Stimulated activated memory B cell treated with anti-CD40 and anti-IgM and Interleukin-4, amounts not matched to agents 10 μg/mL and 1 μg/mL and 100 μg/mL, for 72 hours (primary cell): ENCODE measurements around the gene AP3M1.

Source experiments
- ATAC-seq: fragments of 150-1000 bp; cut with Tn5 transposase; 2 replicates; pipeline ENCODE4 v1.10.0; 2021
- H3K27ac Mint-ChIP-seq: one replicate; pipeline ENCODE4 v1.8.0; 2022; ENCODE audit warnings: mild to moderate bottlenecking, mixed read lengths
- H3K27me3 Mint-ChIP-seq: one replicate; pipeline ENCODE4 v1.8.0; 2022; ENCODE audit warnings: mixed read lengths
- H3K36me3 Mint-ChIP-seq: one replicate; pipeline ENCODE4 v1.8.0; 2022; ENCODE audit warnings: mixed read lengths
- H3K4me1 Mint-ChIP-seq: one replicate; pipeline ENCODE4 v1.8.0; 2022; ENCODE audit warnings: mixed read lengths
- H3K4me3 Mint-ChIP-seq: one replicate; pipeline ENCODE4 v1.8.0; 2022; ENCODE audit warnings: mild to moderate bottlenecking, moderate library complexity, mixed read lengths
- H3K9me3 Mint-ChIP-seq: one replicate; pipeline ENCODE4 v1.8.0; 2022; ENCODE audit warnings: mixed read lengths

AP3M1 gene

DNA sequence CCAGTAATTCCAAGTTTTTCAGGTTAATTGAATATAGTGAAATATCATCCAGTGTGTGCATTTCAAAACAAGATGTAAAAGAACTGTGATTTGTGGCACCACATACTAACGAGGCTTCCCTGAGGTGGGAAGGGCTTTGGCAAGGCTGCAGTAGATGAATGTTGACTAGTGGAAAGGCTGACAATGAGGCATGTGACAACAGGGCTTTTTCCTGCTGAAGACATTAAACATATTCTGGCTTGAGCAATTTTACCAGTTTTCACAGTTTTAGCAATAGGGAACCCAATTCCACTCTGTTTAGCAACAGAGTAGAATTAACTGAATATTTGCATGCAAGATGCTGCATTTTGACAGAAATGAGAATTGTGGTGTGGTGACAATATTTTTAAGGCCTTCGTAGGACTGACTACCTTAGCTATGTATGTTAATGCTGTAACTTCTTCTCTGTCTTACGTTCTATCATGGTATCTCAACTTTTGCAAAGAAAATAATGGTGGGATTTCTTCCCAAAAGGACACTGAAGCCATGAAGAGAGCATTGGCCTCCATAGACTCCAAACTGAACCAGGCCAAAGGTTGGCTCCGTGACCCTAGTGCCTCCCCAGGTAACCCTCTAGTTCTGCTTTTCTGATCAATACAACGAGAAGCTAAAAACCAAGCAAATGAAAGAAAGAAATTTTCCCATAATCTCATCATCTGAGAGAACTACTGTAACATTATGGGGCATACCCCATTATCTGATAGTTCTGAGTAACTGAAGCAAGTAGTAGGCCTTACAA is 68.5 kb downstream of the AP3M1 start:
- no peak for ATAC-seq
- Mint-ChIP-seq H3K4me3 (no peak overlapping the region), H3K9me3 (no peaks in the 10 kb centered on the region), H3K4me1 (peaks cover 40% of the 10 kb centered on the region), H3K27ac (no peak overlapping the region), H3K36me3 (peaks cover 30% of the 10 kb centered on the region), H3K27me3 (no peaks in the 10 kb centered on the region)

DNA sequence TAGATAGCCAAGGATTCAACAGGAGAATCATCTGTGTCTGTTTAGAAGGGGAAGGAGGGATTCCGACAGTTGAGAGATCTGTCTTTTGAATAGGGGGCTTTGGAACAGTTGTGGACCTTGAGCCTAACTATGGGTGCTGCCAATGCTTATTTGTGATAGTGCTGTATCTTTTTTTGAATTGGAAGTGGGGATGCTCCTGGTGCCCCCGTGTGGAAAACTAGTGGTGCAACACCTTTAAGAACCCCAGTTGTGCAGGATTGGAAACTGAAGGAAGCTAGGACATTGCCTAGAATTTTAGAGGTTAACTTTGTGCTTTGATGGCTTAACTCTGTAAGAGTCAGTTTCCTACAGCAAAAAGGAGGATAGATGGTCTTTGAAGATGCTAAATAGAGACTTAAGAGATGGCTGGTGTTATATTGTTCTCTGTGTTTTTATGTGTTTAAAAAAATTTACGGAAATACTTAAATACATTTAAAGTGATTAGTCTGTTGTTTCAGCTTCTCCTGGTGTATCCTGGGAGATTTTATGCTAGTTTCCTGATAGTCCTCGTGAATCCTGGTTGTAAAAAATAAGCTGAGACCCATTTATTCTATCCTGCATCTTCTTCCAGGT is 69.3 kb downstream of the AP3M1 start:
- no peak overlapping the region for H3K27ac Mint-ChIP-seq
- H3K4me1 Mint-ChIP-seq, result peaks cover 44% of the 10 kb centered on the region
- no peaks in the 10 kb centered on the region for H3K9me3 Mint-ChIP-seq
- no peak for ATAC-seq
- H3K4me3 Mint-ChIP-seq, result no peak overlapping the region
- H3K27me3 Mint-ChIP-seq, result no peaks in the 10 kb centered on the region
- H3K36me3 Mint-ChIP-seq, result peaks cover 33% of the 10 kb centered on the region

DNA sequence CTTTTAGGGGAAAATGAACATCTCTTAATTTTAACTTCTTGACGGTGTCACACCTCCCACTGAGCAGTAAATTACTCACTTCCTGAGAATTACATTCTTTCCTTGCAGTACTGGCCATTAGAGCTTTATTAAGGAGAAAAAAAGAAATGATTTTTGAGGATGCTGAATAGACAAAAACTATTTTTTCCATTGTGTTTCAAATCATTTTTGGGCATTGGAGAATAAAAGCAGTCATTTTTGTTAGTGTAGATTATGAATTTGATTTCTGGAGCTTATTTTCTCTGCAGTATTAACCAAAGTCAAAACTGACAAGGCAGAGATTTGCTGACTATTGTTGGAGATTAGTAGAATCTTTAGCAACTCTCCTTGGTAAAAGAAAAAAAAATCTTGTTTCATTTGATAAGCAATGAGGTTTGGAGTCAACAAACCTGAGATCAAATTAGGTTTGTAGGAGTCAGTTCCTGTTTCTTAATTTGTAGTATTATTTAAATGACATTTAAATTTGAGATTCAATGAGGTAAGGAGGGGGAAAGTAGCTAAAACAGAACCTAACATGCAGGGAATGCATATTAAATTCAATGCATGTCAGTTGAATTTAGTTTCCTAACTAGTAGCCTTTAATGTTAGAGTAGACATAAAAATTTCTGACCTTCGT is 70.6 kb downstream of the AP3M1 start:
- peaks cover 41% of the 10 kb centered on the region for H3K36me3 Mint-ChIP-seq
- no peaks in the 10 kb centered on the region for H3K27me3 Mint-ChIP-seq
- no peak for ATAC-seq
- no peak overlapping the region for H3K4me3 Mint-ChIP-seq
- H3K9me3 Mint-ChIP-seq, result no peaks in the 10 kb centered on the region
- peak overlapping the region; percentile 74 for H3K27ac Mint-ChIP-seq
- peaks cover 53% of the 10 kb centered on the region for H3K4me1 Mint-ChIP-seq

- no peaks in the 10 kb centered on the region for H3K9me3 Mint-ChIP-seq
- peaks cover 41% of the 10 kb centered on the region for H3K36me3 Mint-ChIP-seq
- H3K27me3 Mint-ChIP-seq, result no peaks in the 10 kb centered on the region
- ATAC-seq, result no peak
- H3K27ac Mint-ChIP-seq, result peak overlapping the region; percentile 74
- H3K4me1 Mint-ChIP-seq, result peaks cover 47% of the 10 kb centered on the region
- H3K4me3 Mint-ChIP-seq, result no peak overlapping the region
These were observed 71.3 kb downstream of the AP3M1 start for GRCh38 chr10:74079028-74079935.

DNA sequence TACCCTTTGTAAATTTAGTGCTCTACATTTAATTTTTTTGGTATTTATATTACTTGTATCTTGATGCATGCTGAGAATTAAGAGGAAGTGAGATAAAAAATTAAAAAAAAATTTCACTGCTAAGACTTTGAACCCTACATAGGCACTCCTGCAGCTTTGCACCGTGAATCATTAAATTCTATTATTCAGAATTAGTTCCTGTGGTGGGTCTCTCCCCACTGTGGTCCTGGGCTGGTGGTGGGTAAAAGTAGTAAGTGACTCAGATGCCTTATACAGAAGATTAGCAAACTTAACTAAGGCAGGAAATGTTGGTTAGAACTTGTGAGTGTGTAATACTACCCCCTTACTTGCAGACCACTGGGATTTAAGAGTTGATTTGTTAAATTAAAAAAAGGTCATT is 72.6 kb downstream of the AP3M1 start:
- peak overlapping the region; percentile 74 for H3K27ac Mint-ChIP-seq
- peaks cover 47% of the 10 kb centered on the region for H3K4me1 Mint-ChIP-seq
- no peaks in the 10 kb centered on the region for H3K9me3 Mint-ChIP-seq
- peaks cover 47% of the 10 kb centered on the region for H3K36me3 Mint-ChIP-seq
- no peak overlapping the region for H3K4me3 Mint-ChIP-seq
- H3K27me3 Mint-ChIP-seq, result no peaks in the 10 kb centered on the region
- ATAC-seq, result peak; percentile 90

DNA sequence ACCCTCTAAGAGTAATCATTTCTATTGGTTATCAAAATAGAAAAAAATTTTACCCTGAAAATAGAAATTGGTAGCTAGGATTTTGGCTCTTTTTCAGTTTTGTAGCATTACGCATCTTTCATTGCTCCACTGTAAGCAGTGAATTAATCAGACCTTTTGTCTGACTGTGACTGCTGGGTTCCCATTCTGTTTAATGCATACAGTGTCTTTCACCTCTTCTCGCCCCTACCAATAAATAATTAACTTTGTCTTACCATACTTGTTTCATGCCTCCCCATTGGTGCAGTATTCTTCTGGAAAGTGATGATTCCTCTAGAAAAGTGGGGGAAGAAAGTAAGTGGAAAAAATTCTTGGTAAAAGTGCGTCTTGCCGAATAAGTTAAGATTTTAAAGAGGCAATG is 73.2 kb downstream of the AP3M1 start:
- ATAC-seq, result no peak
- H3K4me1 Mint-ChIP-seq, result peaks cover 47% of the 10 kb centered on the region

GRCh38 chr10:74076961-74077360 is 73.7 kb downstream of the AP3M1 start:
- Mint-ChIP-seq H3K27ac (peak overlapping the region; percentile 74), H3K36me3 (peaks cover 45% of the 10 kb centered on the region), H3K9me3 (no peaks in the 10 kb centered on the region), H3K4me3 (no peak overlapping the region), H3K27me3 (no peaks in the 10 kb centered on the region), H3K4me1 (peaks cover 47% of the 10 kb centered on the region)
- no peak for ATAC-seq

More for the DNA sequence above, 73.2 kb downstream of the AP3M1 start:
- no peak overlapping the region for H3K27ac Mint-ChIP-seq
- H3K36me3 Mint-ChIP-seq, result peaks cover 49% of the 10 kb centered on the region
- H3K27me3 Mint-ChIP-seq, result no peaks in the 10 kb centered on the region
- no peaks in the 10 kb centered on the region for H3K9me3 Mint-ChIP-seq
- H3K4me3 Mint-ChIP-seq, result no peak overlapping the region

GRCh38 chr10:74075906-74076305 is 74.7 kb downstream of the AP3M1 start:
- H3K27me3 Mint-ChIP-seq, result no peaks in the 10 kb centered on the region
- no peaks in the 10 kb centered on the region for H3K9me3 Mint-ChIP-seq
- H3K36me3 Mint-ChIP-seq, result peaks cover 48% of the 10 kb centered on the region
- H3K4me3 Mint-ChIP-seq, result no peak overlapping the region
- no peak for ATAC-seq
- peak overlapping the region; percentile 74 for H3K27ac Mint-ChIP-seq
- H3K4me1 Mint-ChIP-seq, result peaks cover 41% of the 10 kb centered on the region

- no peaks in the 10 kb centered on the region for H3K27me3 Mint-ChIP-seq
- peaks cover 51% of the 10 kb centered on the region for H3K36me3 Mint-ChIP-seq
- no peak overlapping the region for H3K27ac Mint-ChIP-seq
- no peak for ATAC-seq
- H3K4me3 Mint-ChIP-seq, result no peak overlapping the region
- H3K4me1 Mint-ChIP-seq, result peaks cover 17% of the 10 kb centered on the region
- H3K9me3 Mint-ChIP-seq, result no peaks in the 10 kb centered on the region
These were observed 78.1 kb downstream of the AP3M1 start for GRCh38 chr10:74072503-74072902.

- Mint-ChIP-seq H3K36me3 (peaks cover 46% of the 10 kb centered on the region), H3K27ac (no peak overlapping the region), H3K9me3 (no peaks in the 10 kb centered on the region), H3K4me1 (peaks cover 11% of the 10 kb centered on the region), H3K27me3 (no peaks in the 10 kb centered on the region), H3K4me3 (no peak overlapping the region)
- ATAC-seq, result no peak
These were observed 79.5 kb downstream of the AP3M1 start for GRCh38 chr10:74071157-74071556.
